Left kidney (tissue), 2 donors: ENCODE data around the gene TGFBI. TPM values are rescaled to one million over a fixed set of nuclear protein-coding genes. Genes with fewer than 3 reads are reported as not detected.
"Not testable (repeated sequence)": the region's sequence is repeated elsewhere in the genome, so short reads cannot be mapped to it uniquely, and the experiment has no call there.

ENCODE experiments used
- DNase-seq: peaks from one replicate; pipeline ENCODE4 v3.0.0-alpha.2; 2013
- polyA plus RNA-seq: library from polyadenylated mRNA; unstranded; fragments of 120-200 nt; gene quantifications from one replicate; pipeline ENCODE4 v1.2.1, GENCODE V29; 2013; ENCODE audit not compliant: insufficient read length

The TGFBI gene
- polyA plus RNA-seq, 1 donor, result 204 TPM

DNA sequence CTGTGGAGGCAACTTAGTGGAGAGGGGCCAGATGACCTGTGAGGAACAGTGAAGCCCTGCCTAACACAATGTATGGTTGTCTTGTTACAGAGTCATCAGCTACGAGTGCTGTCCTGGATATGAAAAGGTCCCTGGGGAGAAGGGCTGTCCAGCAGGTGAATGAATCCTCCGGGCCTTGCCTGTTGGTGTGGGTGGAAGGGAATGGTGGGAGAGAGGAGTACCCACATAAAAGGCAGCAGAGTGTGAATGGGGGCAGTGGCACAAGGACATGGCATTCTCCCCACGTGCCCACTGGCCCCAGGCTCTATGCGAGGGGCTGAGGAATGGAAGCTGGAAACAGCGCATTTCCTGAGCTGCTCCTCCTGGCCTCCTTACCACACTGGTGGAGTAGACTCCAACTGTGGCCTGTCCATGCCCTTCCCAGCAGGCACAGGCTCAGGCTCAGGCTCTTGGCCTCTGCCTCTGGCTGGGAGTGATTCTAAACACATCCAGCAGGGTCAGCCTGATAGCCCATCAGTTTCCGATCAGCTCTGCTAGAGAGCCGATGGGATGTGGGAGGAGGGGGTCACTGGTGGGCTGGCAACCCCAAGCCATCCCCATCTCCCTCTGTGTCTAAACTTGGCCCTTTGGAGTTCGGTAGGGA lies 15.3 kb downstream of the TGFBI start:
- DNase-seq, result no peak

DNA sequence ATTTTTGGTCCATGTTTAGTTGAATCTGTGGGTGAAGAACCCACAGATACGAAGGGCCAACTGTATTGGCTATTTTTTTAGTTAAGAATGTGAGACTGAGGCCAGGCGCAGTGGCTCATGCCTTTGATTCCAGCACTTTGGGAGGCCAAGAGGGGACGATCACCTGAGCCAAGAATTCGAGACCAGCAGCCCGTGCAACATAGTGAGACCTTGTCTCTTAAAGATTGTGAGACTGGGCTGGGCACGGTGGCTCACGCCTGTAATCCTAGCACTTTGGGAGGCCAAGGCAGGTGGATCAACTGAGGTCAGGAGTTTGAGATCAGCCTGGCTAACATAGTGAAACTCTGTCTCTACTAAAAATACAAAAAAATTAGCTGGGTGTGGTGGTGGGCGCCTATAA lies 16.2 kb downstream of the TGFBI start:
- DNase-seq, result not testable (repeated sequence)

DNA sequence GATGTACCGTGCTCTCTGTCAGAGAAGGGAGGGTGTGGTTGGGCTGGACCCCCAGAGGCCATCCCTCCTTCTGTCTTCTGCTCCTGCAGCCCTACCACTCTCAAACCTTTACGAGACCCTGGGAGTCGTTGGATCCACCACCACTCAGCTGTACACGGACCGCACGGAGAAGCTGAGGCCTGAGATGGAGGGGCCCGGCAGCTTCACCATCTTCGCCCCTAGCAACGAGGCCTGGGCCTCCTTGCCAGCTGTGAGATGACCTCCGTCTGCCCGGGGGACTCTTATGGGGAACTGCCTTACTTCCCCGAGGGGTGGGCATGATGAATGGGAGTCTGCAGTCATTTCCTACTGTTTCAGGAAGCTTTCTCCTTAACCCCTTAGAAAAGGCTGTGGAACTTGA lies 17.5 kb downstream of the TGFBI start:
- DNase-seq, result no peak

DNA sequence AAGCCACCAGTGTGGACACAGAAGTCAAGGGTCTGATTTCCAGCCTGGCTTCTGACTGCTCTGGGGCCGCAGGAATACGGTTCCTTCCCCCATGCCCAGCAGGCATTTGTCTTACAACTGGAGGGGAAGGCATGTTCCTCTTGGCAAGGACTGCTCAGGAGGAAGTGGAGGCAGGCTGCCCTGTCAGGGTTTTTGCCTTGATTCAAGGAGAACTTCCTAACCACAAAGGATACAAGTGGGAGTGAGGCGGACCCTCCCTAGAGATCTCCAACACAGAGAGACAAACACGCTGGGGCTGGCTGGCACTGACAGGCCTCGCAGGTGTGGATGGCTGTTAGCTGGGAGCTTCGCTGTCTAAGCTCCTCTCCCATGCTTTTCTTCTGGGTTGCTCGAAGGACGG lies 19.1 kb downstream of the TGFBI start:
- no peak for DNase-seq

DNA sequence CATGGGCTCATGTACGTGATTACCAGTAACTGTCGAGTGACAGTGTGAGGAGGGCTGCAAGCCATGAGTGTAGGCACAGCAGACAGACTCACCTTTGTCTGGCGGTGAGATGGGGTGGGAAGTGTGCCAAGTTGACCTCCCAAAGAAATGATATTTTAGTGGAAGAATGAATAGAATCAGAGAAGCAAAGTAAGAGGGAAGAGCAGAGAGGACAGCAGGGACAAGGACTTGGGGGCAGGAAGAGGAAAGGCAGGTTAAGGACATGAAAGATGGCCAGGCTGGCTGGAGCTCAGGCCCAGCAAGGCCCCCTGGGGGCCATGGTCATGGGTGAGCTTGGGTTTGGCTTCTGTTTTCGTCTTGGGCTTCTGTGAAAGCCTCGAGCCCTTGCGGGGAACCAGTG lies 20.2 kb downstream of the TGFBI start:
- no peak for DNase-seq

DNA sequence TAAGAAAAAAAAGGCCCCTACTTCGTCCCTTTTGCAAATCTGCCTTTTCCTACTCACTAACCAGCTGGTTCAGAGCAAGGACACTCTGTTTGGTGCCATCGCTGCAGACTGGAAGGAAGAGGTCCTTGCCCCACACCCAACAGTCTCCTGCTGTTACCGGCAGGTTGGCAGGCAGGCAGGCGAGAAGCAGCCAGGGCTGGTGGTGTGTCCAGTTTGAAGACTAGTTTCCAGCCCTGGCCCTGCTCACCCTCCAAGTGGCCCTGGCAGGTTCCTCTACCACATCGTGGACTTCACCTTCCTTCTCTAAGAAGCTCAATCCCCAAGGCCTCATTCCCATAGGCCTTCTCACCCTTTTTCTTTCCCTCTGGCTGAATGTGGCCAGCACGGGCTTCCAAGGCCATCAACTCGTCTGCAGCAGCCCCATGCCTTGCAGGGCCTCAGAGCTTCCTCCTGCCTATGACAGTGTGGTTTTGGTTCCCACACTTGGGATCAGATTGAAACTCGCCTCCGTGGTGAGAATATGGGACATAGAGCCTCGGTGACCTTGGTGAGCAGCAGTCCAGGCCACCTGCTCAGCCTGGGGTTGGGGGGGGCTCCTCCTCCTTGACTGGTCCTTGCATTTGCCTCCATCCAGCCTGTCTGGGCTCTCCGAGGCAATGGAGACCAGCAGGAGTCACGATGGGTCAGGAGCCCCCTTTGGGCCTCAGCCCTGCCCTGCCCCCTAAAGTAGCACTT lies 22.9 kb downstream of the TGFBI start:
- DNase-seq, result no peak

DNA sequence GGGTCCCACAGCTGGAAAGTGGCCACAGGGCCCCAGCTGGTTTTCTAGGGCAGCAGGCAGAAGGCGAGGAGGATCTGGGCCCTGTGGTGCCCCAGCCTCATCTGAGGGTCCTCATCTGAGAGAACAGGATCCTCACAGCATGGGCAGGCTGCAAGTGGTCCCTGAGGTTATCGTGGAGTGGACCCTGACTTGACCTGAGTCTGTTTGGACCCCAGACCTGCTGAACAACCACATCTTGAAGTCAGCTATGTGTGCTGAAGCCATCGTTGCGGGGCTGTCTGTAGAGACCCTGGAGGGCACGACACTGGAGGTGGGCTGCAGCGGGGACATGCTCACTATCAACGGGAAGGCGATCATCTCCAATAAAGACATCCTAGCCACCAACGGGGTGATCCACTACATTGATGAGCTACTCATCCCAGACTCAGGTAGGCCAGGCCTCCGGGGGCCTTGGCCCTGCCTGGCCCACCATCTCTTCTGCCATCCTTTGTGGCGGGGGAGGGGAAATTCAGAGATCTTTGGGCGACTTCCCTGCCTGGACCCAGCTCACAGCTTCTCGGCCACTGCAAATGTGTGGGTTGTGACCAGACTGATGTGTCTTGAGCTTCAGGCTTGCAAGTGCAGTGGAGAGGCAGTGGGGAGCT lies 24.0 kb downstream of the TGFBI start:
- DNase-seq, result no peak

DNA sequence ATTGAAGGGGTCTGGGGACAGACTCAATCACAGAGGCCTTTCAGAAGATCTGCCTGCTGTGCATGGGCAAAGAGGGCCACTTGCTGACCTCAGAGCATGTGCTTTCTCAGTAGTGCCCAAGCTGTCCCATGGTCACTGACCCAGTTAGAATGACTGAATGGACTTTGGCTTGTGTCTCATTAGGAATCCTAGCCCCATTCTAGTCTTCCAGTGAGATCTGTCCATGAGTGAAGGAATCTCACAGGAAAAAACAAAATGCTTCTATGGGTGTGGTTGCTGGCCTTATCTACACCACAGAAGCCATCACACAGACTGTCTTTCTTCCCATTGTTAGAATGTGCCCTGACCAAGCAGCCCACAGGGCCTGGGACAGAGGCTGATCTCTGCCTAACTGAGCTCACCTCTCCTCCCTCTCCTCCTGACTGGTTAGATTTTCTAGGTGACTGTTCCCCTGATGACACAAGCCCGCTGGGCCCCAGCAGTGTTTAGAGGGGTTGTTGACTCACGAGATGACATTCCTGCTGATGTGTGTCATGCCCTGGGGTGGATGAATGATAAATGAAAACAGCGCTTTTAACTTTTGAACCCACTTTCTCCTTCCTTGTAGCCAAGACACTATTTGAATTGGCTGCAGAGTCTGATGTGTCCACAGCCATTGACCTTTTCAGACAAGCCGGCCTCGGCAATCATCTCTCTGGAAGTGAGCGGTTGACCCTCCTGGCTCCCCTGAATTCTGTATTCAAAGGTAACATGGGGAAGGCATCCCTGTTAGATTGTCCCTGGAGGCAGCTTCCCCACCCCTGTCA lies 24.8 kb downstream of the TGFBI start:
- DNase-seq, result no peak

DNA sequence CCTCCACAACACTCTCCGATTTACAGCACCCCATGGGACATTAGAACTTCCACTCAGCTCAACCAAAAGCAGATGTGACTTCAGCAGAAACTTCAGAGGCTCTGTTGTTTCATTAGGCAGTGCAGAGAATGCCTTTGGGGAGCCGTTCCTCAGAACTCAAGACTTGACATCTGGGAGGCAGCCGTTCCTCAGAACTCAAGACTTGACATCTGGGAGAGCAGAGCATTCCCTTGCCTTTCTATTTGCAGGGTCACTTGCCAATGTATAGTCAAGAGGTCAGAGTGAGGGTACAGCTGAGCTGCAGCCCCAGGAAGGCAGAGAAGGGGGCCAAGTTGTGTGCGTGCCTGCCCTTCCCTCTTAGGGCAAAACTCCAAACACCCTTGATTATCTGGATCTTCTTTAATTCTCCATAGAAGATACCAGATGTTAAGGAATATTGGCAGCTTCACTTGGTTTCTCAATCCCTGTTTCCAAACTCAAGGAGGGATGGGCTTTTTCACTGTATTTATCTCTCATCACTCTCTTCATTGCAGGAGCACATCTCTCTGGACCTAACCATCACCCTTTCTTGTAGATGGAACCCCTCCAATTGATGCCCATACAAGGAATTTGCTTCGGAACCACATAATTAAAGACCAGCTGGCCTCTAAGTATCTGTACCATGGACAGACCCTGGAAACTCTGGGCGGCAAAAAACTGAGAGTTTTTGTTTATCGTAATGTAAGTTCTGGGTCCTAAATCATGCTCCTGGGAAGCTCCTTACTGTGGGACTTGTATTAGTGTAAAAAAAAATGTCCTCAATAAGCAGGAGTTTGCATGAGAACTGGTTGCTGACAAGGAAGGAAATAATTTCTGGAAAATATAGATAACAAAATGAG lies 25.6 kb downstream of the TGFBI start:
- no peak for DNase-seq

DNA sequence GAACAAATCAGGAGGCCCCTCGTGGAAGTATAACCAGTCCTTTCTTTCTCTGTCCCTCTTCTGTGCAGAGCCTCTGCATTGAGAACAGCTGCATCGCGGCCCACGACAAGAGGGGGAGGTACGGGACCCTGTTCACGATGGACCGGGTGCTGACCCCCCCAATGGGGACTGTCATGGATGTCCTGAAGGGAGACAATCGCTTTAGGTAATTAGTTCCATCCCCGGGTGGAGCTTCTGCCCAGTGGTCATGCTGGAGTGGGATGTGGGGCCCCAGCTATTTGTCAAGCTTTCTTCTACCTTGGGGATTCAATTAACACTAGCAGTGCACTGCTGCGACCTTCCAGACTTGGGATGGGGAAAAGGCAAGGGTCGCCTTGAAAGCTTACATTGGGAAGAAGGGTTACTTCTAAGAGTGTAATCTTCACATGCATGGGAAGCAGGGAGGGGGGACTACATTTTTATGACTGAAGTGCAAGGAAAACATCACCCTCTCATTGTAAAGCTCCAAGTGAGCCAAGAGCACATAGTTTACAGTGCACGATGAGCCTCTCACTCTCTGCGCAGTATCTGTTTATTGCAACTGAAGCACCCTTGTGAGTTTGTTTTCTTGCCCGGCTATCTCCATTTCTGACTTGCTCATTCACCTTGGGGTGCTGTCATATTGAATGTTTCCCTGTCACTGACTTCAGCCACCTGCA lies 27.0 kb downstream of the TGFBI start:
- DNase-seq, result no peak

DNA sequence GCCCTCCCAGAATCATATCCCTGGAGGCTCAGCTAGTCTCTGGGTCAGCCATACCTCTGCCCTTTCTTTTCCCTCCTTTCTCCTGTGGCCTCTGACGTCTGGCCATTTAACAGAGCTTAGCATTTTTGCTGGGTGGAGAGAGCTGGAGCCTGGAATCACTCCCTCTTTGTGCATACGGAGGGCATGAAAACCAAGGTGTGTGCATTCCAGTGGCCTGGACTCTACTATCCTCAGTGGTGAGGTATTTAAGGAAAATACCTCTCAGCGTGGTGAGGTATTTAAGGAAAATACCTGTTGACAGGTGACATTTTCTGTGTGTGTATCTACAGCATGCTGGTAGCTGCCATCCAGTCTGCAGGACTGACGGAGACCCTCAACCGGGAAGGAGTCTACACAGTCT lies 27.5 kb downstream of the TGFBI start:
- no peak for DNase-seq

DNA sequence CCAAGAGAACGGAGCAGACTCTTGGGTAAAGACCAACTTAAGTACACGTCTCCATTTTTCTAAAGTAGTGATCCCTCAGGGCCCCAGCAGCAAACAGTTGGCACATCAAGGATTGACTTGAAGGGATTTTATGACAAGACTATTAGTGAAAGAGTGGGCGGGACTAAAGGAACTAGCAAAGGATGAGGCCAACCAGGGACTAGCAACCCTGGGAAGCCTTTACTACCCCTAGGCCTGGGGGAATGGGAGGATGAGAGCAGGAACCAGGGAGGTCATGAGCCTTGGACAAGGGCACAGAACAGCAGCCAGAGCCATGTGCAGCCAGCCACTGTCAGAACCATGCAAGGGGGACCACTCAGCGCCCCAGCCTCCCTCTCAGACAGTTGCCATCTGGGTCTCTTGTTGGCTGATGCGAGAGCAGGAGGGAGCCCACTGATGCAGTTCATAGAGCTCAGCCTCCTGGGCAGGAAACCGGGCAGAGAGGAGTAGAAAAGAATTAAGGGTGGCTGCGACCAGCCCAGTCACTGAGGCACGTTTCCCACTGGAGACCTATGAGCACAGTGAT lies 28.1 kb downstream of the TGFBI start:
- DNase-seq, result no peak

DNA sequence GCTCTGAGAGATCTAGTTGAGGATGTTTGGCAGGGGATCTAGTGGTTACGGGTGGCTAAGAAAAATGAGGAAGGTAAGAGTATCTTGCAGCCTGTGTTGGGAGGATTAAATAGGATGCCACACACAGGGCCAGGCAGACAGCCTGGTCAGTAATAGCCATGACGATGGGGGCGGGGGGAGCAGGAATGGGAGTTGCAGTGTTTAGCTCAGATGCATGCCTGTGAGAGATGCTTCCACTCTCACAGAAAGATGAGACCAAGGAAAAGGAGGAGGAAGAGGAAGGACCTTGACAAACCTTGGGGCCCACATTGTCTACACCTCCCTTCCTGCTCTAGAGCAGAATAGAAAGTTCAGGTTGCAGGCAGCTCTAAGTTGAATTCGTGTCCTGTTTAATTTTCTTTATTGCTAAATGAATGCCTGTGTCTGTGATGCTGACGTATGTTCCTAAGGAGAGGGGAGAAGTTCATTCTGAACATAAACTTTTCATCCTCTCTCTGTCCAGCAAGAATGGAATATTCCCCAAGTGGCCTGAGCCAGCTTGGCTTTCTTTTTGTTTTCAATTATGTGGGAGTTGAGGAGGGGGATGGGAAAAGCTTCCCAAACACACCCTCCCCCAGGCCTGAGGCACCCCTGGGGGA lies 28.7 kb downstream of the TGFBI start:
- no peak for DNase-seq

DNA sequence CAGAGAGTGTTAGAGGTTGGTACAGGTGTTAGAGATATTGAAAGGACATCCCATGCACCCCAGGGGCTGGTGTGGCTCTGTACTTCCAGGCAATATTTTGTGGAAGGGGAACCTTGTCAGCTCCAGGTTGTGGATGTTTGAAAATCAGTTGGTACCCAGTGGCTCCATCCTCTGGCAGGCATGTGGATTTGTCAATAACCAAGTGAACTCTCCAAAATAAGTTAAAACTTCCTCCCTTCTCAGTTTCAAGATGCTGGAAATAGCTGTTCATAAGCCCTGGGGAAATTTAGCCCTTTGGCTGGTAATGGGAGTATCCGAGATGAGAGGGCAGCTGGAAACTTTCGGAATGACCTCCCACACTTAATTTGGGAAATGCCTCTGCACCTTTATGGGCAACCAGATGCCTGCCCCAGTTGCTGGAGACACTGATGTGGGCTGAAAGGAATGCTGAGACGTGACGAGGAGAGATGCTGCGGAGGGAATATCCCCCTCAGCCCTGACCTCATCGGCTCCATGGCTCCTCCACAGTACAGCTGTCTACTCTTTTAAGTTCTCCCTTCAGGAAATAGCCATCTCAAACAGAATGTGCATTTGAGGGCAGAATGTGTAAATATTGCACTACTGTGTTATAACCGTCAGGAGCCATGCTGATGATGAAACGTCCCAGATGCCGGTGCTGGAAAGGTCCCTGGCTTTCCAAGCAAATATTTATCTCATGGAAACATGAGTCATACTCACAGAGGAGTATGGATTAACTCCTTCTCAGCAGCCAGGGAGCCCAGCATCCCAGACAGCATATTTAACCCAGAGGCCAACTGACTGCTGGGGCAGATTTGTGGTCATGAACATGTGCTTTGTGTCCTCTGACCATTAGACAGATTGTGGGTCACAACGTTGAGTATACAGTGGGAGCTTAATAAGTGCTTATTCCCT lies 29.5 kb downstream of the TGFBI start:
- no peak for DNase-seq

DNA sequence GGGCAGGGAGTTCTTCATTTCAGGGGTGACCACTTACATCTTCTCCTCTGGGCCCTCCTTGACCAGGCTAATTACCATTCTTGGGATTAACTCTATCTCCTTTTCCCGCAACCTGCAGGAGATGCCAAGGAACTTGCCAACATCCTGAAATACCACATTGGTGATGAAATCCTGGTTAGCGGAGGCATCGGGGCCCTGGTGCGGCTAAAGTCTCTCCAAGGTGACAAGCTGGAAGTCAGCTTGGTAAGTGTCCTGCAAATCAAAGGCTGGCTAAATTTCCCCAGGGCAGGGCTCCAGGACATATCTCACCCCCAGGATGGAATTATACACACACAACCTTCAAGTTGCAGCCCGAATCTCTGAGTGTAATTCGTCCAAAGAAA lies 30.2 kb downstream of the TGFBI start:
- no peak for DNase-seq

DNA sequence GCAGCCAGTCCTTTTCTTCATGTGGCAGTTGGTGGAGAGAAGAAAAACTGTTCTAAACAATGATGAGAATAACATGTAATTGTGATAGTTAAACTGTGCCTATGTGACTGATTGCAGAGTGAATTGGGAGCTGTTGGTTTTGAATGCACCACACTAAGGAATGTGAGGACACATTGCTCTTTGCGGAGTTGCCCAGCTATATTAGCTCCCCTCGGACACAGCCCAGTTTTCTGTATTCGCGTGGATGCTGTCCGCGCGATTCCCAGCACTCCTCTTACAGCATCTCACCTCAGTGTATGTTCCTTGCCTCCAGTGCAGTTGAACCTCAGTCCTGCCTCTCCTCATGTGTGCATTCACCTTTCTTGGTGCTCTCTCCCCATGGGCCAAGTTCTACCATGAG lies 32.2 kb downstream of the TGFBI start:
- no peak for DNase-seq

DNA sequence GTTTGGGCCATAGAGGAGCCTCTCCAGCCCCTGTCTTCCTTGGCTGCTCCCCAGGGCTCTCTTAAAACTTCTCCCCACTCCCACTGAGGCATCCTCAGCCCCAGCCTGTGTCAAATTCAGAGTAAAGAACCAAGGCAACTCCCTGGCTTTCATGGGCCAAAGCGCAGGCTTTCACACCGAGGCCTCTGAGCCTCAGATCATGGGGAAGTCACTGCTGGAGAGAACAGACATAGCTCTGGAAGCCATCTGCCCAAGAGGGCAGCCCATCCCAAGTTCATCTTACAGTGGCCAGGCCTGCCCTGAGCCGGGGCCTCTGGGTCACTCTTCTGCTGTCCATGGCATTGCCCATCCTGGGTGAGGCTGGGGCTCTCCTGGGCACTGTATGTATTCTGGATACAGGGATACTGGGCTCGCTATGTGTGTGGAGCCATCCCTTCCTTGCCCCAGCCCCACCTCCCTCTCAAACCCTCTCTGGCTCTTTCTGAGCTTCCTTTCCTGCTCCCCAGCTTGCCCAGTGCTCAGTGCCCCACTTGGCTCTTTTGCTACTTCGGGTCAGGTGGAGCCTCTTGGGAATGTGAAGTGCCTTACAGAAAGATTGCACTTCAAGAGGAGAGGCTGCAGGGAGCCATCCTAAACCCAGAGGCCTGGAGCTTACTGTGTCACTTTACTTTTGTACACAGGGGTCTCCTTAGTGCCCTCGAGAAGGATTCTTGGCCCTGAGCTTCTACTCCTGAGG lies 33.0 kb downstream of the TGFBI start:
- DNase-seq, result no peak
